ENCODE measurements around the gene NKX1-1. TPM values are rescaled to one million over a fixed set of nuclear protein-coding genes. Genes with fewer than 3 reads are reported as not detected.

NKX1-1 gene
- total and polyA plus RNA-seq, 9 of the 15 experiments (the other 6 are each of a cell fraction or from before 2014, with no cell fraction given): not detected

GRCh38 chr4:1375051-1375721 is 31.1 kb downstream of the NKX1-1 start:
- in situ Hi-C loops (cut with MboI) (no loop called here), intact Hi-C loops (cut with micrococcal nuclease) (no loop called here)
- Histone ChIP-seq H3K27ac (ENCODE audit: extremely low read depth, low read depth, low read length) (no peak overlapping the region), H3K4me2 (ENCODE audit: insufficient read depth, low read length) (no peak overlapping the region), H3K27me3 (ENCODE audit: control insufficient read depth in 2 of 2, insufficient read depth in 2 of 2, low read length in 2 of 2) (no peaks in the 10 kb centered on the region), H3K9ac (ENCODE audit: insufficient read depth in 1 of 2, low read depth in 2 of 2, low read length in 2 of 2) (peak overlapping the region in 1 of 2 experiments; percentile 26; a peak in 1 of 4 replicates), H4K20me1 (replicated peaks; ENCODE audit: control insufficient read depth, insufficient read depth, low read length) (no peaks in the 10 kb centered on the region), H3K9me3 (replicated peaks; ENCODE audit: control insufficient read depth, insufficient read depth, low read depth, low read length) (no peaks in the 10 kb centered on the region), H2AFZ (ENCODE audit: low read depth, low read length) (no peak overlapping the region), H3K4me3 (no peak overlapping the region), H3K79me2 (ENCODE audit: control insufficient read depth, insufficient read depth, low read length) (no peaks in the 10 kb centered on the region), H3K4me1 (replicated peaks in 1 of 2; ENCODE audit: control insufficient read depth in 2 of 2, insufficient read depth in 2 of 2, low read length in 2 of 2) (peaks cover 0 to 21% of the 10 kb centered on the region in 2 experiments; a peak in 2 of 5 replicates), H3K36me3 (ENCODE audit: control insufficient read depth, insufficient read depth, low read length) (no peaks in the 10 kb centered on the region; the same call in 2 of the 3 replicates), H3K9me1 (ENCODE audit: control insufficient read depth, insufficient read depth, low read length) (no peaks in the 10 kb centered on the region)
- BruUV-seq (replicated peaks): no TSS peak
- ATAC-seq: no peak
- ChIA-PET POLR2A (interaction anchor here (0.6 to 1.4 kb wide), 2 partner anchors 14 to 856 kb away, joined by 3 to 4 read pairs; no protein-coding TSS in a partner anchor), CTCF (ENCODE audit: low intra/inter-chr PET ratio) (no interaction called here)
- no peak for FAIRE-seq
- DNase-seq (ENCODE audit: extremely low read depth in 1 of 4, low spot score in 3 of 4): no peak
- 90% methylated on average over 28 of the region's 36 CpGs for WGBS (ENCODE audit: insufficient coverage, low coverage, missing lambda C conversion rate)
- TF ChIP-seq CCNT2 (IDR thresholded peaks at IDR 0.05; ENCODE audit: borderline replicate concordance, extremely low read depth, insufficient read length, low read depth, low read length): no peak
- no peak for TF ChIP-seq ZNF589 (CRISPR knock-in tag; IDR thresholded peaks at IDR 0.05; ENCODE audit: low read depth)
- no peak for TF ChIP-seq DMBX1 (CRISPR knock-in tag; IDR thresholded peaks at IDR 0.05; ENCODE audit: borderline replicate concordance)
- TF ChIP-seq EZH2 (IDR thresholded peaks at IDR 0.05; ENCODE audit: borderline replicate concordance, low read depth, low read length): no peak
- no peak for TF ChIP-seq ATF3 (IDR thresholded peaks at IDR 0.05)
- no peak for TF ChIP-seq ATF3 (CRISPR knock-in tag; conservative IDR thresholded peaks at IDR 0.05)
- TF ChIP-seq STAT5B (CRISPR knock-in tag; IDR thresholded peaks at IDR 0.05): no peak
- TF ChIP-seq SMARCA5 (IDR thresholded peaks at IDR 0.05): no peak
- TF ChIP-seq ZNF644 (tag; IDR thresholded peaks at IDR 0.05; ENCODE audit: low read depth): no peak
- TF ChIP-seq RBM22 (IDR thresholded peaks at IDR 0.05; ENCODE audit: low read depth, low read length, poor library complexity, severe bottlenecking): no peak
- no peak for TF ChIP-seq GABPB2 (CRISPR knock-in tag; conservative IDR thresholded peaks at IDR 0.05)
- no peak for TF ChIP-seq CREB3L1 (IDR thresholded peaks at IDR 0.05; ENCODE audit: borderline replicate concordance, low read depth)
- no peak for TF ChIP-seq MLLT1 (IDR thresholded peaks at IDR 0.05)
- no peak for TF ChIP-seq UBTF (IDR thresholded peaks at IDR 0.05; ENCODE audit: borderline replicate concordance in 1 of 2, low read depth in 2 of 2, low read length in 2 of 2)
- no peak for TF ChIP-seq ZBED1 (IDR thresholded peaks at IDR 0.05)
- no peak for TF ChIP-seq RB1 (IDR thresholded peaks at IDR 0.05; ENCODE audit: low read depth)

All from K562 (cell line).